Stimulated activated naive CD8-positive, alpha-beta T cell treated with anti-CD3 and anti-CD28 coated beads, Interleukin-15, Interleukin-2, amounts not matched to agents 100 ng/mL and 50 ng/mL, for 24 hours (primary cell): Measurements from ENCODE around the gene KRT3.

ENCODE experiments used
- H3K27ac Mint-ChIP-seq: one replicate; pipeline ENCODE4 v1.8.0; 2021; ENCODE audit warnings: mild to moderate bottlenecking, mixed read lengths
- H3K27me3 Mint-ChIP-seq: one replicate; pipeline ENCODE4 v1.8.0; 2021; ENCODE audit warnings: mixed read lengths
- H3K36me3 Mint-ChIP-seq: one replicate; pipeline ENCODE4 v1.8.0; 2021; ENCODE audit warnings: low read depth, mixed read lengths
- H3K4me1 Mint-ChIP-seq: one replicate; pipeline ENCODE4 v1.8.0; 2021; ENCODE audit warnings: low read depth, mixed read lengths
- H3K4me3 Mint-ChIP-seq: one replicate; pipeline ENCODE4 v1.8.0; 2021; ENCODE audit warnings: mild to moderate bottlenecking, mixed read lengths
- H3K9me3 Mint-ChIP-seq: one replicate; pipeline ENCODE4 v1.8.0; 2021; ENCODE audit warnings: mixed read lengths

The KRT3 gene

DNA sequence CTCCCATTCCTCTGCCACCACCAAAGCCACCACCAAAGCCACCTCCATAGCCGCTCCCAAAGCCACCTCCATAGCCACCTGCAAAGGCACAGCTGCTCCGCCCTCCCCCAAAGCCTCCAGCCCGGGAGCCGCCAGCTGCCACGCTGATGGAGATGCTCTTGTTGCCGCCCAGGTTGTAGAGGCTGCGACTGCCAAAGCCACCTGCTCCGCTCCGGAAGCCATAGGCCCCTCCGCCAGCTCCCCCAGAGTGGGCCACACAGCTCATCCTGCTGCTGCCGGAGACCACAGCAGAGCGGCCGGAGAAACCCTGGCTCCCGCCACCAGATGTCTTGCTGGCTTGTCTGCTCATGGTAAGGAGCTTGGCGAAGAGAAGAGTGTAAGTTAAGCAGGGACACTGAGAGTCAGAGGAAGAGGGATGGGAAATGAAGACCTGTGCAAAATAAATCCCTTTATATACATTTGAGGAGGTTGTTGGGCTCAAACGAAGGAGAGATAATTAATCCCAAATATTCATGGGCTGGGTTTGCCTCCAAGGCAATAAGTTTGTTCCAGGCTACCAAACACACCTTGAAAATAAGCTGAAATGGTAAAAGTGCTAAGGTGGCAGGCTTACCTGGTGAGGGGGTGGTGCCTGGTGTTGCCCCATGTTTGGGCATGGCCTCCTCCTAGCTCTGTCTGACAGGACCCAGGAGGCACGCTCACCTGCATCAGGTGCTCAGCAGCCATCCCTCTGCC, at the start of gene KRT3:
TSS of gene KRT3 (minus strand) at position 424 of the 735 bp plus-strand sequence. CDS start at position 349, 75 bp downstream.
- Mint-ChIP-seq H3K4me3 (no peak within 1 kb of the TSS), H3K27ac (no peak within 1 kb of the TSS), H3K27me3 (peaks cover 3% of the 10 kb centered on the region), H3K9me3 (no peaks in the 10 kb centered on the region), H3K4me1 (peaks cover 21% of the 10 kb centered on the region), H3K36me3 (no peaks in the 10 kb centered on the region)

DNA sequence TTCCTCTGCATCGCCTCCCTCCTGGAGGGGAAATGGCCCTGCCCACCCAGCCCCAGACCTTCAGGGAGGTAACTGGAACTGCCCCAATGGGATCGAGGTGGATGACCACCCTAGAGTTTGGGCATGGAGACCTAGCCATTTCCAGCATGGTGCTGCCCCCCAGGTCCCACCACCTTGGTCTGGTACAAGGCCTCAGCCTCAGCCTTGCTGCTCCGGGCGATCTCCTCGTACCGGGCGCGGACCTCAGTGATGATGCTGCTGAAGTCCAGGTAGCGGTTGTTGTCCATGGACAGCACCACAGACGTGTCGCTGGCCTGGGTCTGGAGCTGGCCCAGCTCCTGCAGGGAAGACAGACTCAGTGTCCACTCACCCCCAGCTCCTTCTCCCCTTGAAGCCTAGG, 48.5 kb upstream of the KRT3 start:
- no peaks in the 10 kb centered on the region for H3K9me3 Mint-ChIP-seq
- H3K27ac Mint-ChIP-seq, result no peak overlapping the region
- no peaks in the 10 kb centered on the region for H3K27me3 Mint-ChIP-seq
- H3K4me3 Mint-ChIP-seq, result no peak overlapping the region
- peaks cover 18% of the 10 kb centered on the region for H3K4me1 Mint-ChIP-seq
- H3K36me3 Mint-ChIP-seq, result no peaks in the 10 kb centered on the region

DNA sequence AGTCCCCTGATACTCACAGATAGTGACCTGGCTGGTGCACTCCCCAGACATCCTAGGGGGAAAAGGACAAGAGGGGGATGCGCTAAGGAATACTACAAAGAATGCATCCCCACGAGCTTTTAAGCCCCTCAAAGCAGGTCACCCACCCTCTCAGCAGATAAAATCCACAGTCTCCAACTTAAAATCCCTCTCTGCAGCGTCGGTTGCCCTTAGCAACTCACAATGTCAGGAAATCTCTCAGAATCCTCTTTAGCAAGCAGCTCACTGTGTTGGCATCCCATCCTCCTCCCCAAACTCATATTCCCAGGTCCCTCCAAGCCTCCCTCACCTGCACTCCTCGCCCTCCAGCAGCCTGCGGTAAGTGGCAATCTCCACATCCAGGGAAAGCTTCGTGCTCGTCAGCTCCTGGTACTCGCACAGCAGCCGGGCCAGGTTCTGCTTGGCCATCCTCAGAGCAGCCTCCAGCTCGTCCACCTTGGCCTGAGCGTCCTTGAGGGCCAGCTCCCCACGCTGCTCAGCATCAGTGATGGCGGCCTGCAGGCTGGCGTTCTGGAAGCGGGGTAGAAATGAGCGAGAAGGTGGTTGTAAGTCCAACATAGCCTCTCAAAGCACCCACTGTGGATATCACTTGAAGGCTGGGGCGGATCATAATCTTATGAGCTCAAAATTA, 43.7 kb upstream of the KRT3 start:
- Mint-ChIP-seq H3K9me3 (no peaks in the 10 kb centered on the region), H3K4me1 (peaks cover 41% of the 10 kb centered on the region), H3K27ac (no peak overlapping the region), H3K36me3 (no peaks in the 10 kb centered on the region), H3K4me3 (no peak overlapping the region), H3K27me3 (no peaks in the 10 kb centered on the region)

DNA sequence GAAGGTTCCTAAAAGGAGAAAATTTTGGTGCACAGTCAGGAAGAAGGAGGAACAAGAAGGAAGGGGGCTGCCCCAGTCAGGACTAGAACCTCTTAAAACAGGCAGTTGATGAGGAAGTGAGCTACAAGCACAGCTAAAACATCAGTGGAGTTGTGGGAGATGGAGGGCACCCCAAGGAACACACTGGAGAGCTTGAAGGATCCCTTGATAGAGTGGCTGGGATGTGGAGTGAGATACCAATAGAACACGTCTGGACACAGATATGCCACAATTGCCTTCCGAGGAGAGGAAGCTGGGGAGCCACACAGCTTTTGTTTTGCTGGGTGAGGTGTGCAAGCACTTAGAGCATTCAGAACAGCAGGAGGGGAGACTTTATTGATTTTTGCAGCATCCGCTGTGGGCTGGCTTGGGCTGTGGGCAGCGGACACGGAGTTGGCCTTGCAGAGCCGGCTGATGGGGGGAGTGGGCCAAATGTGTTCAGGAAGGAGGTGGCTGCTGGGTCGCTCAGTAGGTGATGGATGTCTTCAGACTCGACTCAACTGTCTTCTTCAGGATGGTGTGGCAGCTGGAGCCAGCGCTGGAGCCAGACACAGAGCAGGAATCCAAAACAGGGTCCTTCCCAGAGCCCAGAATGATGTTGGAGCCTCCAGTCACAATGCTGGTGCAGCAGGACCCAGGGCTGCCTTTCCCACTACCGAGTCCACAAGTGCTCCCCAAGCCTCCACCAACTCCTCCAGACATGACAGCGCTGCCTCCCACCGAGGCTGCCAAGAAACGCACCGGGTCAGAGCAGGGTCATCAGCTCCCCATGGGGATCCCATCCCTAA, 42.9 kb upstream of the KRT3 start:
- Mint-ChIP-seq H3K36me3 (no peaks in the 10 kb centered on the region), H3K27me3 (no peaks in the 10 kb centered on the region), H3K4me1 (peaks cover 41% of the 10 kb centered on the region), H3K9me3 (no peaks in the 10 kb centered on the region), H3K27ac (no peak overlapping the region), H3K4me3 (no peak overlapping the region)

DNA sequence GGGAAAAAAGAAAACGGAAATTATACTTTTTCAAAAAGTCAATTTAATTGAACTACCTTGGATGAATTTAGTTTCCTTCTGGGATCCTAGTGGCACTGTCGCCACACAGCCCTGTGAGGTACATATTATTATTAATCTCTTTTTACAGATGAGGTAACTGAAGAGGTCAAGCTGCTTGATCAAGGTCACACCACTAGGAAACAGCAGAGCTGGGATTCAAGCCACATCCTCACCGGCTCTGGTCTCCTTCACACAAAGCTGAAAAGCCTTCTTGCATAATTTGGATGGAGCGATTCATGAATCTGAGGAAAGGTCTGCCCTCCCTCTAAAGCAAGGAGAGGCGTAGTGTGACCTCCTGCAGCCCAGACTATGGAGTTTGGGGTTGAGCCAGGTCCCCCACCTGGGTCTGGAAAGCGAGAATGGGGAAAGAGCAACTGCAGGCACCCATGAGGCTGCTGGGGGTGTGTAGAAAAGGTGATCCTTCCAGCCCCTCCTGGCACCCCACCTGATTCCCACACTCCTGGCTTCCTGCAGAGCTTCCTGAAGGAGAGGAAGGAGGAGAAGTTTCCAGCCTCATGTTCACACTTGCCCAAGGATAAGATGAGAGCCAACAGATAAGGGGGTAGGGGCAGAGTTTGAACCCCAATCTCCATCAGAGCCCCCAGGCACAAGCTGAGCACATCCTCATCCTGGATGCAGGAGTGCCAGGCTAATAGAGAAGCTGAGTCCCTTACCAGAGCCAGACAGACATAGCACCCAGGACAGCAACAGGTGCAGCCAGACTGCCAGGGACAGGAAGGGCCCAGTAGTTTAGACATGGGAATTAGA, 42.1 kb upstream of the KRT3 start:
- Mint-ChIP-seq H3K4me1 (peaks cover 41% of the 10 kb centered on the region), H3K4me3 (no peak overlapping the region), H3K27me3 (no peaks in the 10 kb centered on the region), H3K27ac (peak overlapping the region; percentile 88), H3K36me3 (no peaks in the 10 kb centered on the region), H3K9me3 (no peaks in the 10 kb centered on the region)

DNA sequence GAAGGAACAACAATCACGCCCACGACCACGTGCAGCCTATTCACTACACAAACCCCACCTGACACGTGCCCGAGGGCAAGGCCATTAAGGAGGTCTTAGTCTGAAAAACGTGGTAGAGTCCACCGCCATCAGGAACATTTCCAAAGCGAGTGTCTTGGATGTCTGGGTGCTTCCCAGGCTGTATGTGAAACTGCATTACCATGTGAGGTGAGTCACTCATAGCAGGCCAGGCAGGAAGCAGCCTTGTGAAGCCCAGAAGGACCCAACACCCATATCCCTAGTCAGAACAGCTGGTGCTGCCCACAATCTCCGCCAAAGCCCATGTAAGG, 41.5 kb upstream of the KRT3 start:
- H3K4me1 Mint-ChIP-seq, result peaks cover 39% of the 10 kb centered on the region
- H3K27ac Mint-ChIP-seq, result peak overlapping the region; percentile 88
- H3K27me3 Mint-ChIP-seq, result no peaks in the 10 kb centered on the region
- H3K9me3 Mint-ChIP-seq, result no peaks in the 10 kb centered on the region
- H3K36me3 Mint-ChIP-seq, result no peaks in the 10 kb centered on the region
- peak overlapping the region; percentile 36 for H3K4me3 Mint-ChIP-seq

DNA sequence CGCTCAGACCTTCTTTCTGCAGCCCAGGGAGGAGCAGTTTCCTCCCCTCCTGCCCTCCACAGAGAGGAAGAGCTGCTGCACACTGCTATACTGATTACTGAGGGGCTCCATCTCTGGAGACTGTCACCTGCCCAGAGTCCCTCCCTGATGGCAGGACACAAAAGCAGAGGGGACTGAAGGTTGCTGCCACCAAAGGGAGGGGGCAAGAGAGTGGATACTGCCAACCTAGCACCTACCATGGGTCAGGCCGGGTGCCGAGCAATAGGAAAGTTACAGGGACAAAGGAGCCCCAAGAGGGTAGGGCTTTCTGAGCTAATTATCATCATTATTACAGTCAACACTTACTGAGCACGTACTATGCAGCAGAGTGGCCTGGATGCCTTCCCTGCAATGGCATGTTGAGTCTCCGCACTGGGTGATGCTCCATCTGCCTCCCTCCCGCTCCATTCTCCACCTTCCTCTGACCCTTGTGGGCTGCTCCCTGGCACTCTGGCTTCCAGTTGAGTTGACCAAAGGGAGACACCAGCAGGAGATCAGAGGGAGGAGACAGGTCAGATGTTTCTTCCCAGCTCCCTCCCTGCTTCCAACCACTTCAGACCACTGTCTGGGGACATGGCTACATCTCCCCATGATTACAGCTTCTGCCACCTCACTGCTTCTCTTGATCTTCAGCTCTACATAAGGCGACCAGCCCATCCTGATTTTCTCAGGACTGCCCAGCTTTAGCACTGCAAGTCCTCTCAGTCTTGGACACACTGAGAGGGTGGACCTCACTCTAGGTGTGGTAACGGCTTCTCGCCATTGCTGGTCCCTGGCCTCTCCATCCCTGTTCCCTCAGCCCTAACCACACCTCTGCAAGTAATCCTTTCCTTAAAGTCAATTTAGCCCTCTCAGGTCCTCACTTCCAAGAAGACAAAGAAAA, 40.8 kb upstream of the KRT3 start:
- Mint-ChIP-seq H3K27me3 (no peaks in the 10 kb centered on the region), H3K4me1 (peaks cover 35% of the 10 kb centered on the region), H3K9me3 (no peaks in the 10 kb centered on the region), H3K4me3 (peak overlapping the region; percentile 54), H3K27ac (peak overlapping the region; percentile 88), H3K36me3 (no peaks in the 10 kb centered on the region)

DNA sequence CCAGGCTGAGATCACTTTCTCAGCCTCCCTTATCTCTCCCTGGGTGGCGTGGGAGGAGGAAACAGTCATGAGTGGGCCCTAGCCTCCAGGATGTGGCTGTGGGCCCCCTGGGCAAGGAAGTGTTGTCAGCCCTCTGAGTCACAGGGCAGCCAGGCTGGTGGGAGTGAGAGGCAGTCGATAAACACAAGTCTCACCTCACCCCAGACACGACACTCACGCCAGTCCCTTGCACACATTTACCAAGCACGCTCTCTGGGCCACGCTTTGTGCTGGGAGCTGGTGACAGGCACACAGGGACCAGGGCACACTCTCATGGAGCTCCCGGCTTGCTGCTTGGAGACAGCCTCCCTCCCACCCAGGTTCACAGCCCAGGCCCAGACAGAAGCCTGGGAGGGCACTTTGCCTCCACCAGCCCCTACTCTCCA, 40.1 kb upstream of the KRT3 start:
- Mint-ChIP-seq H3K4me1 (peaks cover 35% of the 10 kb centered on the region), H3K27me3 (no peaks in the 10 kb centered on the region), H3K4me3 (peak overlapping the region; percentile 54), H3K27ac (peak overlapping the region; percentile 88), H3K9me3 (no peaks in the 10 kb centered on the region), H3K36me3 (no peaks in the 10 kb centered on the region)

DNA sequence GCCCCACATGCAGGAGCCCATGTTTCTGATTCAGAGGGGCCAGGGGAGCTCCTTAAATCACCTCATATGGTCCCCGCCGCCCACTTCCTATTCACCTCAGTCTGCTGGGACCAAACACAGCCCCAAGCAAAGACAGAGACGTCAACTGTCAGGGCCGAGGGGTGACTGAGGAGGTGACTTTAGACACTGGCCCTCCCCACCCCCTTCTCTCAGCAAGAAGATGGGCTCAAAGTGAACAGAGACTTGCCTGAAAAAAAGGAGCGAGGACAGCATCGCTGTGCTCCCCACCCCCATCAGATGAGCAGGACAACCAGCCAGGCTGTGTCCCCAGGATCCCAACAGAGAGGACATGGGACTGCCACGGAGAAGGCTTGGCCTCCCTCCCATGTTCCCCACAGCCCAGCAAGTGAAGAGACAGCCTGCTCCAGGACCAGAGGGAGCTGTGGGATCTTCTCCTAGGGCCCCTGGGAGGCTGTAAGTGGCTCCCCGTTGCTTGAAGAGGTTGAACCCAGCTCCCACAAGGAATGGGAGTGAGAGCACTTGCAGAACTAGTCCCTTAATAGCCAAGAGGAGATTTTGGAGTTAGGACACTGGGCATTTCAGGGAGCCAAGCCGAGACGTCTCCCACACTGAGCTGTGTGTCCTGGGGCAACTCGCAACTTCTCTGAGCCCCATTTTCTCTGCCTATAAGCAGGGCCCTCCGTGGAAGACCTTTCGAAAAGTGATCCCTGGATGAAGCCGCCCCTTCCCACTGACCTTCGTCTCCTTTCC, 39.5 kb upstream of the KRT3 start:
- Mint-ChIP-seq H3K4me1 (peaks cover 35% of the 10 kb centered on the region), H3K27ac (peak overlapping the region; percentile 88), H3K27me3 (no peaks in the 10 kb centered on the region), H3K36me3 (no peaks in the 10 kb centered on the region), H3K4me3 (peak overlapping the region; percentile 54), H3K9me3 (no peaks in the 10 kb centered on the region)

DNA sequence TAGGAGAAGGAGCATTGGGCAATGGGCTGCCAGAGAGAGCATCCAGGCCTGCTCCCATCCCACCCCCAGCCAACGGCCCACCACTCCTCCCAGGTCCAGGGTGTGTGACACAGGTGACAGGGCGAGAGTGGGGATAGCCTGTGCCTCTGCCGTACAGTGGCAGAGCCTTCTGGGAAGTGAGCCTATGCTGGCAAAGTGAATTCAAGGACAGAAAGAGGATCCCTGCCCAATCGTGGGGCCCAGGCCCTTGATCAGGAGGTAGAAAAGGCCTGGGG, 38.7 kb upstream of the KRT3 start:
- Mint-ChIP-seq H3K36me3 (no peaks in the 10 kb centered on the region), H3K27me3 (no peaks in the 10 kb centered on the region), H3K4me3 (no peak overlapping the region), H3K4me1 (peaks cover 35% of the 10 kb centered on the region), H3K9me3 (no peaks in the 10 kb centered on the region), H3K27ac (peak overlapping the region; percentile 88)

DNA sequence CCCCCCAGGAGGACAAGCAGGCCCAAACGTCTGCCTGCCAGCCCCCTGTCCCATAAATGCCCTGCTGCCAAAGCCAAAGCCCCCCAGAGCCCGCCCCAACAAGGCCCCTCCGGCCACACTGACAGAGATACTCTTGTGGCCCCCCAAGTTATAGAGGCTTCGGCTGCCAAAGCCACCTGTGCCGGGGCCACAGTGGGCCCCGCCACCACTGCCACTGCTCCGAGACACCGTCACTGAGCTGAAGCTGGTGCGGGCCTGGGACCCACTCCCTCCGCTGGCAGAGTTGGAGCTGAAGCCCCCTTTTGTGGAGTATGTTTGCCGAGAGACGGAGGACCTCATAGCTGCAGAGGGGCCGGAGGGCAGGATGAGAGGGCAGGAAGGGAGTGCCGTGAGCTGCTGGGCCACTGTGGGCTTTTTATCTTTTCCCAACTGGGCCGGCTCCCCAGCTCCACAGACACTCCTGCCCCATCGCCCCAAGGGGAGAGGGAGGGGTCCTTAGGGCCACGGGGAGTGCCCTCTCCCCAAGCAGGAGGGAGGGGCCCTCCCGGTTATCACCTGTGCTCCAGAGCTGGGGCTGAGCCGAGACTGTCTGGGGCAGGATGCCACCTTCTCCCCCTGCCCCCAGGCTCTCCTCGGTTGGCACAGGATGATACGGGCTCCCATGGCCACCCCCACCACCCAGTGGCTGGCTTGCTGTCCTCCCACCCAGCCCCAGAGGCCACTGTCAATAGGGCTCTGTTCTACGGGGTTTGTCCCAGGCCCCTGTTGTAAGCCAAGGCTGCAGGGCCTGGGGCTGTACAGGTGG, 38.2 kb upstream of the KRT3 start, which contains the start of gene KRT79:
TSS of gene KRT79 (minus strand) at position 390 of the 805 bp plus-strand sequence. CDS start at position 339, 51 bp downstream.
- H3K9me3 Mint-ChIP-seq, result no peaks in the 10 kb centered on the region
- H3K4me3 Mint-ChIP-seq, result no peak within 1 kb of the TSS
- H3K4me1 Mint-ChIP-seq, result peaks cover 35% of the 10 kb centered on the region
- H3K27ac Mint-ChIP-seq, result peak within 1 kb of the TSS; percentile 88
- H3K36me3 Mint-ChIP-seq, result no peaks in the 10 kb centered on the region
- H3K27me3 Mint-ChIP-seq, result no peaks in the 10 kb centered on the region

DNA sequence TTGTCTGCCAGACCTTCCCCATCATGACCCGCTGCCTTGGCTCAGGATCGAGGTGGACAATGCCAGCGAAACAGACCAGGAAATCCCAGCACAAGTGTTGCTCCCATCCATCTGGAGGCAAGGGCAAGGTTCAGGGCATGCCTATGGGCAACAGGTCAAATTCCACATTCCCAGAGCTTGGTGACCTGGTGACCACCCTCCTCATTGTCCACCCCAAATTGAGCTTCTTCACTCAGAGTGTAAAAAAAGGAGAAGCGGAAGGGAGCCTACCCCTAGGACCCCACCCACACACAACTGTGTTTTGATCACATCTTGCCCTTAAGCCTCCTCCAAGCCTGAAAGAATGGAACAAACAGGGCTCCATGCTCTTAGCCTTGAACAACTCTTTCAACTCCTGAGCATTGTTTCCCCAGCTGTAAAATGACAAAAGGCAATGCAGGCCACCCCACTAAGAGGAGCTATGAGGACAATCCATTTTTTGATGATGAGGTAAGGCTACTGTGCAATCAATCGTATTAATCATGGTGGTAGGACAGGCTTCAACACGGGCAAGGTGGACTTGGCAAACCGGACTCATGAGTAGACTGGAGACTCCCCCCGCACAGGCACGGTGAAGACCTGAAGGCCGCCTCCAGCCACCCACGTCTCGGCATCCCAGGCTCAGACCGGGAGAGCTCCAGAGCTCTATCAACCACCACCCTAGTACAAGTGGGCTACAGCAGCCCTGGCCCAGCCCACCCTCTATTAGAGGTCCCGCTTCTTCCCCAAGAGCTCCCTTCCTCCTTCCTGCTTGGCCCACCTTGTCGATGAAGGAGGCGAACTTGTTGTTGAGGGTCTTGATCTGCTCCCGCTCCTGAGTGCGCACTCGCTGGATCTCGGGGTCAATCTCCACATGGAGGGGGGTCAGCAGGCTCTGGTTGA, 37.3 kb upstream of the KRT3 start:
- H3K27me3 Mint-ChIP-seq, result no peaks in the 10 kb centered on the region
- peaks cover 42% of the 10 kb centered on the region for H3K4me1 Mint-ChIP-seq
- H3K4me3 Mint-ChIP-seq, result no peak overlapping the region
- no peaks in the 10 kb centered on the region for H3K9me3 Mint-ChIP-seq
- no peak overlapping the region for H3K27ac Mint-ChIP-seq
- H3K36me3 Mint-ChIP-seq, result no peaks in the 10 kb centered on the region
